K562 (cell line): ENCODE data around the gene MYBPHL. TPM values are rescaled to one million over a fixed set of nuclear protein-coding genes. Genes with fewer than 3 reads are reported as not detected.

ENCODE experiments used
- ATAC-seq: fragments of 200-7000 bp; cut with Tn5 transposase; 3 replicates; pipeline ENCODE4 v1.9.1; 2020; ENCODE audit warnings: moderate library complexity
- BruUV-seq: library from RNA; stranded (reverse); fragments of 400-500 nt; replicated peaks from 2 replicates; lab custom pipeline; 2021; lab: Mats Ljungman, UMichigan
- CTCF ChIA-PET: fragments of 300-600 bp; formaldehyde crosslinking; extraction: SDS; loops from one replicate; lab custom pipeline; 2021; ENCODE audit warnings: low intra/inter-chr PET ratio; lab: Yijun Ruan, JAX
- POLR2A ChIA-PET: fragments of 300-600, 350-650 bp; sonication (Branson Sonifier 250); formaldehyde crosslinking; extraction: SDS; loops from one replicate; lab custom pipeline; 2021; ENCODE audit warnings: antibody characterized with exemption, inconsistent platforms; lab: Yijun Ruan, JAX
- DNase-seq, 4 experiments: peaks; one replicate each; pipeline versions ENCODE4 v3.0.0 to v3.0.0-alpha.2; 2011 to 2018; ENCODE audit warnings: low spot score in 3 of 4, mixed read lengths in 3 of 4; ENCODE audit errors: extremely low read depth in 1 of 4
- FAIRE-seq: peaks from 2 replicates; lab custom pipeline; 2011; peaks lifted over from hg19 to GRCh38; lab: Jason Lieb, UNC
- H2AFZ ChIP-seq: 2 replicates; pipeline ENCODE4 v1.6.0; 2011; ENCODE audit warnings: low read depth, low read length, control low read depth, inconsistent platforms
- H3K27ac ChIP-seq: fragments of 200-600 bp; 3 replicates; pipeline ENCODE4 v1.8.0; 2011; ENCODE audit warnings: low read depth, mild to moderate bottlenecking, control low read depth, inconsistent platforms, low read length, moderate library complexity, mixed read lengths; ENCODE audit errors: extremely low read depth
- H3K27me3 ChIP-seq, 2 experiments: fragments of 300-600 bp in 1 of 2; 2 replicates in 1 of 2; 3 replicates in 1 of 2; pipeline versions ENCODE4 v1.6.0 to v1.8.0; 2011; ENCODE audit warnings: inconsistent platforms in 2 of 2, low read length in 2 of 2, mild to moderate bottlenecking in 1 of 2, mixed read lengths in 1 of 2, moderate library complexity in 1 of 2; ENCODE audit not compliant: control insufficient read depth in 2 of 2, insufficient read depth in 2 of 2
- H3K36me3 ChIP-seq: fragments of 300-600 bp; 3 replicates; pipeline ENCODE4 v1.8.0; 2011; ENCODE audit warnings: mild to moderate bottlenecking, low read length, inconsistent platforms; ENCODE audit not compliant: control insufficient read depth, insufficient read depth
- H3K4me1 ChIP-seq, 2 experiments: fragments of 200-600 bp in 1 of 2; replicated peaks in 1 of 2; 2 replicates in 1 of 2; 3 replicates in 1 of 2; pipeline versions ENCODE4 v1.5.1 to v1.8.0; 2011; ENCODE audit warnings: inconsistent platforms in 2 of 2, low read length in 2 of 2, mild to moderate bottlenecking in 1 of 2, mixed read lengths in 1 of 2, moderate library complexity in 1 of 2; ENCODE audit not compliant: control insufficient read depth in 2 of 2, insufficient read depth in 2 of 2
- H3K4me2 ChIP-seq: 2 replicates; pipeline ENCODE4 v1.6.1; 2011; ENCODE audit warnings: low read length, control low read depth, inconsistent platforms, mixed read lengths; ENCODE audit not compliant: insufficient read depth
- H3K4me3 ChIP-seq: fragments of 200-600 bp; sonication (generic), shearing (Covaris generic); 2 replicates; pipeline ENCODE4 v1.5.1; 2016; ENCODE audit warnings: control low read depth, inconsistent platforms
- H3K79me2 ChIP-seq: fragments of 200-600 bp; 3 replicates; pipeline ENCODE4 v1.8.0; 2011; ENCODE audit warnings: low read length, inconsistent platforms; ENCODE audit not compliant: control insufficient read depth, insufficient read depth
- H3K9ac ChIP-seq, 2 experiments: 2 replicates each; pipeline versions ENCODE4 v1.6.0 to v1.6.1; 2011; ENCODE audit warnings: low read depth in 2 of 2, low read length in 2 of 2, control low read depth in 1 of 2, inconsistent platforms in 1 of 2, mild to moderate bottlenecking in 1 of 2, mixed read lengths in 1 of 2; ENCODE audit not compliant: insufficient read depth in 1 of 2
- H3K9me1 ChIP-seq: one replicate; pipeline ENCODE4 v1.6.0; 2011; ENCODE audit warnings: inconsistent platforms, mild to moderate bottlenecking, low read length, moderate library complexity; ENCODE audit not compliant: control insufficient read depth, insufficient read depth
- H3K9me3 ChIP-seq: replicated peaks from 2 replicates; pipeline ENCODE4 v1.5.1; 2011; ENCODE audit warnings: low read depth, low read length, inconsistent platforms; ENCODE audit not compliant: control insufficient read depth, insufficient read depth
- H4K20me1 ChIP-seq: replicated peaks from 2 replicates; pipeline ENCODE4 v1.6.1; 2011; ENCODE audit warnings: low read length, inconsistent platforms, mixed read lengths; ENCODE audit not compliant: control insufficient read depth, insufficient read depth
- BHLHE40 ChIP-seq: IDR thresholded peaks from 2 replicates; pipeline ENCODE4 v1.6.1; 2011; ENCODE audit warnings: low read length, improper control_type of control experiment
- BRCA1 ChIP-seq, 2 experiments: fragments of 450-650 bp in 1 of 2; sonication (generic) in 1 of 2; formaldehyde crosslinking in 1 of 2; IDR thresholded peaks; 2 replicates each; pipeline versions ENCODE4 v1.5.0 to v1.6.1; 2017 to 2020; ENCODE audit warnings: mild to moderate bottlenecking in 1 of 2, missing genetic modification reagents in 1 of 2
- CHD1 ChIP-seq: fragments of 200-600 bp; sonication (generic); IDR thresholded peaks from one replicate; pipeline ENCODE4 v1.6.1; 2012; ENCODE audit warnings: mild to moderate bottlenecking, moderate library complexity, low read length, inconsistent platforms
- CTCFL ChIP-seq: IDR thresholded peaks from 2 replicates; pipeline ENCODE4 v1.6.1; 2011; ENCODE audit warnings: borderline replicate concordance, low read depth, mild to moderate bottlenecking, moderate library complexity, low read length; ENCODE audit not compliant: insufficient read depth, poor library complexity, severe bottlenecking
- EP400 ChIP-seq: fragments of 450-650 bp; IDR thresholded peaks from 2 replicates; pipeline ENCODE4 v1.6.1; 2017; ENCODE audit warnings: antibody characterized with exemption, mild to moderate bottlenecking, moderate library complexity
- HDAC3 ChIP-seq: fragments of 450-650 bp; IDR thresholded peaks from 2 replicates; pipeline ENCODE4 v1.6.1; 2018; ENCODE audit warnings: borderline replicate concordance, mild to moderate bottlenecking, moderate library complexity; ENCODE audit not compliant: partially characterized antibody
- SMARCA4 ChIP-seq: fragments of 450-650 bp; IDR thresholded peaks from 2 replicates; pipeline ENCODE4 v1.6.1; 2016
- SMARCA5 ChIP-seq: fragments of 450-650 bp; IDR thresholded peaks from 2 replicates; pipeline ENCODE4 v1.6.1; 2016
- SPI1 ChIP-seq: IDR thresholded peaks from 2 replicates; pipeline ENCODE4 v1.6.1; 2011; ENCODE audit warnings: low read depth, low read length, control low read depth, borderline replicate concordance
- ZFP36 ChIP-seq: fragments of 150-350 bp; IDR thresholded peaks from 2 replicates; pipeline ENCODE4 v1.6.1; 2018; ENCODE audit warnings: low read length, low read depth; ENCODE audit not compliant: partially characterized antibody
- WGBS: fragments of 100-300 bp; shearing (Covaris generic); methylation state at CpG from one replicate; pipeline ENCODE4 v1.1.6; 2016; ENCODE audit warnings: low coverage, mixed read lengths; ENCODE audit not compliant: insufficient coverage; ENCODE audit errors: missing lambda C conversion rate; 5-methylcytosine and 5-hydroxymethylcytosine counted together
- in situ Hi-C: fragments of 300-500 bp; cut with MboI; formaldehyde crosslinking; loops from 4 replicates; pipeline ENCODE4 v1.15.0; 2018; ENCODE audit warnings: inconsistent platforms, mixed read lengths
- intact Hi-C: fragments of 100-400 bp; cut with micrococcal nuclease; formaldehyde crosslinking; loops from 2 replicates; pipeline ENCODE4 v1.14.2; 2022
- polyA plus RNA-seq, 8 experiments: library from polyadenylated mRNA; depleted of rRNA in 4 of 8; stranded (reverse) in 5 of 8; unstranded in 3 of 8; fragments of >200 nt; fragmentation: Nextera tagmentation in 2 of 8; fragmentation: Illumina TruSeq in 1 of 8; extraction: Ambion mirVana in 2 of 8; extraction: Trizol in 1 of 8; gene quantifications; 2 replicates each; pipeline versions ENCODE4 v1.2.1 to v1.2.3, GENCODE V29; 2011 to 2014; ENCODE audit warnings: inconsistent platforms in 1 of 8, missing spikeins in 1 of 8
- total RNA-seq, 7 experiments: library from RNA; depleted of rRNA in 6 of 7; stranded (reverse); fragments of >200 nt in 6 of 7; fragmentation: Illumina TruSeq in 2 of 7; extraction: Trizol in 2 of 7; gene quantifications; 2 replicates each; pipeline versions ENCODE4 v1.2.1 to v1.2.3, GENCODE V29; 2011 to 2021; ENCODE audit warnings: low replicate concordance in 1 of 7

The MYBPHL gene
- total and polyA plus RNA-seq, 9 of the 15 experiments (the other 6 are each of a cell fraction or from before 2014, with no cell fraction given) = 0.20 to 1.9 (median 0.33) TPM

GRCh38 chr1:109347511-109347910 lies 40.7 kb upstream of the MYBPHL start:
- TF ChIP-seq ZFP36 (no peak), CHD1 (no peak), BHLHE40 (no peak), SPI1 (no peak), SMARCA5 (no peak), CTCFL (no peak), SMARCA4 (no peak), EP400 (no peak), BRCA1 (IDR thresholded peaks at IDR 0.05) (no peak), BRCA1 (CRISPR knock-in tag; IDR thresholded peaks at IDR 0.05) (no peak), HDAC3 (no peak)
- TF ChIP-seq, all 486 proteins: peak for 0
- ChIA-PET CTCF (no interaction called here), POLR2A (interaction anchor here (0.7 to 1.3 kb wide), 4 partner anchors 9 to 42 kb away, joined by 3 to 5 read pairs (median 3); no protein-coding TSS in a partner anchor)
- ATAC-seq (no peak), FAIRE-seq (no peak), DNase-seq (no peak)
- Histone ChIP-seq H3K4me2 (no peak overlapping the region), H3K9ac (no peak overlapping the region), H4K20me1 (no peaks in the 10 kb centered on the region), H3K4me1 (no peaks in the 10 kb centered on the region), H2AFZ (no peak overlapping the region), H3K36me3 (peaks cover 96% of the 10 kb centered on the region), H3K4me3 (no peak overlapping the region), H3K27ac (no peak overlapping the region), H3K9me1 (no peaks in the 10 kb centered on the region), H3K9me3 (no peaks in the 10 kb centered on the region), H3K27me3 (no peaks in the 10 kb centered on the region), H3K79me2 (no peaks in the 10 kb centered on the region)
- WGBS = 93% methylated on average over 6 of the region's 6 CpGs
- intact Hi-C loops (no loop called here), in situ Hi-C loops (no loop called here)
- BruUV-seq = no TSS peak
